ENCODE data around the gene DHRS1.

GRCh38 chr14:24243336-24243836 is 56.2 kb downstream of the DHRS1 start:
- TF ChIP-seq CTCF (IDR thresholded peaks at IDR 0.05) (no peak), EP300 (IDR thresholded peaks at IDR 0.05) (no peak), PHF8 (IDR thresholded peaks at IDR 0.05; ENCODE audit: borderline replicate concordance, low read depth) (no peak), CEBPB (IDR thresholded peaks at IDR 0.05) (no peak), CHD2 (IDR thresholded peaks at IDR 0.05; ENCODE audit: low read length, partially characterized antibody) (no peak), TP53 (CRISPR knock-in tag; IDR thresholded peaks at IDR 0.05) (no peak)

Data from A549 (cell line).